GM12878 (cell line): ENCODE data around the gene PPP1R36.

Source experiments
- POLR2A ChIP-seq: IDR thresholded peaks from 2 replicates; pipeline ENCODE4 v1.6.1; 2011; ENCODE audit warnings: low read depth, mild to moderate bottlenecking, low read length
- TF ChIP-seq, protein P1 (sequence below): IDR thresholded peaks from 2 replicates; pipeline ENCODE4 v1.6.1; 2011; ENCODE audit warnings: mild to moderate bottlenecking, low read depth, low read length, moderate library complexity; ENCODE audit not compliant: insufficient replicate concordance

DNA sequence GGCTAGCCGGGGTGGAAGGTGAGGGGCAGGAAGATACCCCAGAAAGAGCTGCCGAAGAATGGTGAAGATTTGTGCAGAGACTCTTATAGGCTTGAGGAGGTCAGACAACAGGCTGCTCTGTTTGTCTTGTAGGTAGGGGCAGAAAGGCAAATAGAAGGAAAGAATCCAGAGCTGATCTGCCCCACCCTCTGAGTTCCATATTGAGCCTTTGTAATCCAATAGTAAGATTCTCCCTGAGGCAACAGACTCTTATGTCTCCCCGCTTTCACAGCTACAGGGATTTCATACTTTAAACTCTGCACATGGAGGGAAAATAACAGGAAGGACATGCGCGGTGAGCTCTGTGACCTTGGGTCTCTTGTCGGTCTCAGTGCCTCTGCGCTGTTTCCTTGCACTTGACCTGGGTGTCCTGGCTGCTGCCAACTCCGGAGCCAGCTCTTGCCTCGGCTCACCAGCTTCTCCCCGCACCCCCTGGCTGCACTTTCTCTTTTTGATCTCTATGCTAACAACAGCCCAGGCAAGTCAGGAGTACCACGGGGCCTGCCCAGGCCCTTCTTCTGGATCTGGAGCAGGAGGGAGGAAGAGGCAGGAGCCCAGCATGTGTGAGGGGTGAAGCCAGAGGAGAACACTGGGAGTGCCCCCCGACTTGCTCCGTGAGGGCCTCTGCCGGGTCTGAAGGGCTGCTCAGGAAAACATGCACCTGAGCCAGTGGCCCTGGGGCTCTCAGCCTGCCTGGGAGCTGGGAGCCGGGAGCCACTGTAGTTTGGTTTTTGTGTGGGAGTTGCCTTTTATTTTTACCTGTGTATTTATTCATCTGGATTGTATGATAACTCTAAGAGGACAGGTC, 75.8 kb downstream of the PPP1R36 start:
- TF ChIP-seq POLR2A, result no peak
- TF ChIP-seq, protein P1, sequence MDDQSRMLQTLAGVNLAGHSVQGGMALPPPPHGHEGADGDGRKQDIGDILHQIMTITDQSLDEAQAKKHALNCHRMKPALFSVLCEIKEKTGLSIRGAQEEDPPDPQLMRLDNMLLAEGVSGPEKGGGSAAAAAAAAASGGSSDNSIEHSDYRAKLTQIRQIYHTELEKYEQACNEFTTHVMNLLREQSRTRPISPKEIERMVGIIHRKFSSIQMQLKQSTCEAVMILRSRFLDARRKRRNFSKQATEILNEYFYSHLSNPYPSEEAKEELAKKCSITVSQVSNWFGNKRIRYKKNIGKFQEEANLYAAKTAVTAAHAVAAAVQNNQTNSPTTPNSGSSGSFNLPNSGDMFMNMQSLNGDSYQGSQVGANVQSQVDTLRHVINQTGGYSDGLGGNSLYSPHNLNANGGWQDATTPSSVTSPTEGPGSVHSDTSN, result no peak
